Subcutaneous adipose tissue (tissue), 4 donors: ENCODE data around the gene OLFML2B. TPM values are rescaled to one million over a fixed set of nuclear protein-coding genes. Genes with fewer than 3 reads are reported as not detected.

Source experiments
- CTCF ChIP-seq: fragments of 450-650 bp; IDR thresholded peaks from one replicate; pipeline ENCODE4 v1.5.1; 2016; ENCODE audit warnings: low read depth, mild to moderate bottlenecking, control low read depth, antibody characterized with exemption, moderate library complexity
- total RNA-seq, 4 donors: library from RNA; depleted of rRNA; stranded (reverse); fragments of >200 nt; gene quantifications; one replicate each; pipeline ENCODE4 v1.1.0, GENCODE V29; 2016

The OLFML2B gene
- total RNA-seq, 4 donors from 2014 or later: 5.8 to 43.3 (median 9.6) TPM

- no peak for TF ChIP-seq CTCF
Measured at GRCh38 chr1:162023181-162023546, 505 bp downstream of the OLFML2B start.

- no peak for TF ChIP-seq CTCF
Measured at GRCh38 chr1:162022626-162023025, 1.0 kb downstream of the OLFML2B start.

- TF ChIP-seq CTCF: no peak
Measured at GRCh38 chr1:162021124-162021523, 2.5 kb downstream of the OLFML2B start.

GRCh38 chr1:162020150-162020549, 3.5 kb downstream of the OLFML2B start:
- no peak for TF ChIP-seq CTCF

- TF ChIP-seq CTCF: no peak
Measured at GRCh38 chr1:162019446-162019845, 4.2 kb downstream of the OLFML2B start.

- no peak for TF ChIP-seq CTCF
Measured at GRCh38 chr1:162019006-162019405, 4.7 kb downstream of the OLFML2B start.

- TF ChIP-seq CTCF: no peak
Measured at GRCh38 chr1:162018418-162018817, 5.3 kb downstream of the OLFML2B start.
